HCT116 (cell line): ENCODE results near the gene LSS. TPM values are rescaled to one million over a fixed set of nuclear protein-coding genes. Genes with fewer than 3 reads are reported as not detected.

Experiments
- ATAC-seq: fragments of 200-7000 bp; cut with Tn5 transposase; 2 replicates; pipeline ENCODE4 v1.9.1; 2020; ENCODE audit warnings: mild to moderate bottlenecking, moderate library complexity
- BruUV-seq: library from RNA; stranded (reverse); fragments of 400-500 nt; replicated peaks from 2 replicates; lab custom pipeline; 2021; lab: Mats Ljungman, UMichigan
- CTCF ChIA-PET: fragments of 300-600 bp; sonication (Branson Sonifier 250); formaldehyde crosslinking; loops from one replicate; lab custom pipeline; 2021; ENCODE audit warnings: antibody characterized with exemption; lab: Charles Lee
- POLR2A ChIA-PET: fragments of 300-600, 350-600 bp; sonication (Branson Sonifier 250); formaldehyde crosslinking; loops from one replicate; lab custom pipeline; 2021; ENCODE audit warnings: antibody characterized with exemption; lab: Charles Lee
- RAD21 ChIA-PET, 2 experiments: fragments of 300-600 bp; sonication (Branson Sonifier 250); formaldehyde crosslinking; loops; one replicate each; lab custom pipeline; 2023; ENCODE audit warnings: low total read pairs in 2 of 2; ENCODE audit not compliant: uncharacterized antibody in 2 of 2, unreplicated experiment in 2 of 2, low non-redundant PET in 1 of 2; lab: Charles Lee
- DNase-seq: peaks from one replicate; pipeline ENCODE4 v3.0.0-alpha.2; 2010; ENCODE audit warnings: low read depth, low spot score
- H2AFZ ChIP-seq: fragments of 200-600 bp; shearing (Covaris generic), sonication (generic); 2 replicates; pipeline ENCODE4 v1.6.1; 2017; ENCODE audit warnings: low read depth, mixed run types, mixed read lengths, antibody characterized with exemption, low read length; ENCODE audit not compliant: poor library complexity, severe bottlenecking
- H3K27ac ChIP-seq: 2 replicates; pipeline ENCODE4 v1.5.1; 2012; ENCODE audit warnings: low read depth, low read length
- H3K27me3 ChIP-seq: fragments of 200-600 bp; sonication (generic); 2 replicates; pipeline ENCODE4 v1.6.1; 2016; ENCODE audit warnings: mixed run types, low read length, mixed read lengths; ENCODE audit not compliant: insufficient read depth
- H3K36me3 ChIP-seq, 2 experiments: fragments of 200-500 bp in 1 of 2; fragments of 200-600 bp in 1 of 2; sonication (Bioruptor generic) in 1 of 2; sonication (generic) in 1 of 2; 2 replicates each; pipeline versions ENCODE4 v1.5.1 to v1.6.1; 2014 to 2016; ENCODE audit warnings: low read length in 2 of 2, inconsistent platforms in 1 of 2, mixed read lengths in 1 of 2, mixed run types in 1 of 2; ENCODE audit not compliant: insufficient read depth in 2 of 2, control insufficient read depth in 1 of 2
- H3K4me1 ChIP-seq, 2 experiments: fragments of 200-600 bp in 1 of 2; sonication (generic) in 1 of 2; 2 replicates each; pipeline versions ENCODE4 v1.5.1 to v1.6.1; 2012 to 2017; ENCODE audit warnings: low read length in 2 of 2, inconsistent platforms in 1 of 2, mild to moderate bottlenecking in 1 of 2, mixed read lengths in 1 of 2, mixed run types in 1 of 2, moderate library complexity in 1 of 2; ENCODE audit not compliant: insufficient read depth in 2 of 2, control insufficient read depth in 1 of 2
- H3K4me2 ChIP-seq: fragments of 200-600 bp; sonication (generic); 2 replicates; pipeline ENCODE4 v1.6.1; 2017; ENCODE audit warnings: mixed run types, low read length, mixed read lengths
- H3K4me3 ChIP-seq, 2 experiments: fragments of 200-600 bp in 1 of 2; sonication (generic) in 1 of 2; replicated peaks in 1 of 2; 2 replicates each; pipeline ENCODE4 v1.5.1; 2011 to 2016; ENCODE audit warnings: low read length in 2 of 2, control low read depth in 1 of 2, low read depth in 1 of 2, mild to moderate bottlenecking in 1 of 2, mixed read lengths in 1 of 2, mixed run types in 1 of 2
- H3K79me2 ChIP-seq: fragments of 200-600 bp; sonication (generic); 2 replicates; pipeline ENCODE4 v1.6.1; 2017; ENCODE audit warnings: mild to moderate bottlenecking, mixed run types, low read length, moderate library complexity, mixed read lengths; ENCODE audit not compliant: insufficient read depth
- H3K9ac ChIP-seq: fragments of 200-600 bp; sonication (generic); 2 replicates; pipeline ENCODE4 v1.6.1; 2016; ENCODE audit warnings: low read length, mixed read lengths
- H3K9me2 ChIP-seq: fragments of 200-600 bp; sonication (generic), shearing (Covaris generic); 2 replicates; pipeline ENCODE4 v1.6.1; 2017; ENCODE audit warnings: mixed run types, mild to moderate bottlenecking, moderate library complexity; ENCODE audit not compliant: insufficient read depth
- H3K9me3 ChIP-seq, 2 experiments: fragments of 200-500 bp in 1 of 2; fragments of 200-600 bp in 1 of 2; sonication (Bioruptor generic) in 1 of 2; sonication (generic) in 1 of 2; 2 replicates each; pipeline ENCODE4 v1.6.1; 2014 to 2017; ENCODE audit warnings: low read length in 2 of 2, mixed read lengths in 2 of 2, inconsistent platforms in 1 of 2, low read depth in 1 of 2, mild to moderate bottlenecking in 1 of 2, mixed run types in 1 of 2, moderate library complexity in 1 of 2; ENCODE audit not compliant: control insufficient read depth in 1 of 2, insufficient read depth in 1 of 2
- H4K20me1 ChIP-seq: fragments of 200-600 bp; sonication (generic), shearing (Covaris generic); 2 replicates; pipeline ENCODE4 v1.6.1; 2017; ENCODE audit warnings: mixed run types, mild to moderate bottlenecking, moderate library complexity; ENCODE audit not compliant: insufficient read depth
- EGR1 ChIP-seq: IDR thresholded peaks from 2 replicates; pipeline ENCODE4 v1.6.1; 2012; ENCODE audit warnings: low read depth
- EZH2 ChIP-seq: fragments of 200-600 bp; sonication (generic); IDR thresholded peaks from 2 replicates; pipeline ENCODE4 v1.6.1; 2017; ENCODE audit warnings: antibody characterized with exemption, mixed run types
- EZH2phosphoT487 ChIP-seq: fragments of 200-600 bp; IDR thresholded peaks from 2 replicates; pipeline ENCODE4 v1.6.1; 2018; ENCODE audit warnings: antibody characterized with exemption, borderline replicate concordance
- POLR2A ChIP-seq: IDR thresholded peaks from 2 replicates; pipeline ENCODE4 v1.7.0; 2011; ENCODE audit warnings: borderline replicate concordance; ENCODE audit not compliant: insufficient read depth, insufficient read length; ENCODE audit errors: extremely low read depth
- RAD21 ChIP-seq: IDR thresholded peaks from 2 replicates; pipeline ENCODE4 v1.6.1; 2012; ENCODE audit warnings: low read depth, mild to moderate bottlenecking
- SIN3A ChIP-seq: IDR thresholded peaks from 2 replicates; pipeline ENCODE4 v1.6.1; 2012; ENCODE audit warnings: low read depth
- SRF ChIP-seq: IDR thresholded peaks from 2 replicates; pipeline ENCODE4 v1.6.1; 2012; ENCODE audit warnings: low read depth
- TCF7L2 ChIP-seq: IDR thresholded peaks from 2 replicates; pipeline ENCODE4 v1.7.0; 2011; ENCODE audit warnings: borderline replicate concordance, inconsistent platforms; ENCODE audit not compliant: insufficient read depth, insufficient read length; ENCODE audit errors: extremely low read depth
- ZFX ChIP-seq: fragments of 450-650 bp; IDR thresholded peaks from 2 replicates; pipeline ENCODE4 v1.6.1; 2017
- ZNF274 ChIP-seq: fragments of 200-500 bp; sonication (Bioruptor generic); IDR thresholded peaks from 2 replicates; pipeline ENCODE4 v1.6.1; 2014; ENCODE audit warnings: mild to moderate bottlenecking, low read depth, low read length, inconsistent platforms
- intact Hi-C: fragments of 100-400 bp; cut with micrococcal nuclease; formaldehyde crosslinking; loops from 2 replicates; pipeline ENCODE4 v1.10.0; 2022
- total RNA-seq: library from RNA; stranded (reverse); gene quantifications from one replicate; pipeline ENCODE4 v1.2.1, GENCODE V29; 2021; ENCODE audit not compliant: unreplicated experiment
- TF ChIP-seq, protein P1 (sequence below): IDR thresholded peaks from 2 replicates; pipeline ENCODE4 v1.6.1; 2012
- TF ChIP-seq, protein P2 (sequence below): IDR thresholded peaks from 2 replicates; pipeline ENCODE4 v1.6.1; 2011; ENCODE audit warnings: mild to moderate bottlenecking, low read length, moderate library complexity; ENCODE audit not compliant: insufficient replicate concordance; ENCODE audit errors: extremely low read depth
- TF ChIP-seq, protein P3 (sequence below): IDR thresholded peaks from 2 replicates; pipeline ENCODE4 v1.6.1; 2012
- TF ChIP-seq, protein P4 (sequence below): IDR thresholded peaks from 2 replicates; pipeline ENCODE4 v1.6.1; 2012; ENCODE audit warnings: low read depth

LSS gene
- total RNA-seq, 1 experiment from 2014 or later, result 44.7 TPM

DNA sequence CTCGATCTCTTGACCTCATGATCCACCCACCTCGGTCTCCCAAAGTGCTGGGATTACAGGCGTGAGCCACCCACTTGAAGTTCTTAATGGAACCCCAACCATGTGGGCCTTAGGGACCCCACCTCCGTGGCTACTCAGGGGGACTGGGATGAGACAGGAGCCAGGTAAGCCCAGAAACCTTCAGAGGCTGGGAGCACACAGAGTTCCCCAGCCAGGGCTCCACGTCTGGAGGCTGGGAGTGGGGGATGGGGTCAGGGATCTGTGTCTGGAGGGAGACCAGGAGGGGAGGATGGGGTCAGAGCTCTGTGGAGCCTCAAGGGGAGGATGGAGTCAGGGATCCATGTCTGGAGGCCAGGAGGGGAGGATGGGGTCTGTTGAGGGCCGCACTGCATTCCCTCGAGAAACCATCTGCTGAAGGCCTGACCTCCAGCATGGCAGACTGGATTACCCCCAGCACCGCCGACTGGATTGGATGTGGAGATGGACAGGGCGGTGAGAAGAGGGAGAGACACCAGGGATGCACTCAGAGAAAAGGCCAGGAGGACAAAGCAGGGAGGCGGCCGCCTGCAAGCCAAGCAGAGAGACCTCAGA is 71.1 kb downstream of the LSS start:
- RAD21 ChIA-PET, result no interaction called here

More for the DNA sequence above, 71.1 kb downstream of the LSS start:
- ATAC-seq (no peak), DNase-seq (no peak)
- H3K4me2 ChIP-seq, result no peak overlapping the region
- no peak overlapping the region for H3K9ac ChIP-seq
- H2AFZ ChIP-seq, result no peak overlapping the region
- peaks cover 7 to 8% of the 10 kb centered on the region in 2 experiments; a peak in 3 of 4 replicates for H3K4me1 ChIP-seq
- ChIA-PET CTCF (interaction anchor here (1.6 kb wide), 1 partner anchor 184 kb away, joined by 3 read pairs; no protein-coding TSS in a partner anchor), POLR2A (interaction anchor here (0.6 kb wide), 1 partner anchor 14 kb away, joined by 3 read pairs; no protein-coding TSS in a partner anchor)
- TF ChIP-seq EGR1 (no peak), POLR2A (no peak), ZFX (no peak), ZNF274 (no peak), EZH2 (no peak), TCF7L2 (no peak), SIN3A (no peak), RAD21 (no peak), SRF (no peak), EZH2phosphoT487 (no peak)
- TF ChIP-seq, protein P1, sequence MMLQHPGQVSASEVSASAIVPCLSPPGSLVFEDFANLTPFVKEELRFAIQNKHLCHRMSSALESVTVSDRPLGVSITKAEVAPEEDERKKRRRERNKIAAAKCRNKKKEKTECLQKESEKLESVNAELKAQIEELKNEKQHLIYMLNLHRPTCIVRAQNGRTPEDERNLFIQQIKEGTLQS, result no peak
- TF ChIP-seq, protein P2, sequence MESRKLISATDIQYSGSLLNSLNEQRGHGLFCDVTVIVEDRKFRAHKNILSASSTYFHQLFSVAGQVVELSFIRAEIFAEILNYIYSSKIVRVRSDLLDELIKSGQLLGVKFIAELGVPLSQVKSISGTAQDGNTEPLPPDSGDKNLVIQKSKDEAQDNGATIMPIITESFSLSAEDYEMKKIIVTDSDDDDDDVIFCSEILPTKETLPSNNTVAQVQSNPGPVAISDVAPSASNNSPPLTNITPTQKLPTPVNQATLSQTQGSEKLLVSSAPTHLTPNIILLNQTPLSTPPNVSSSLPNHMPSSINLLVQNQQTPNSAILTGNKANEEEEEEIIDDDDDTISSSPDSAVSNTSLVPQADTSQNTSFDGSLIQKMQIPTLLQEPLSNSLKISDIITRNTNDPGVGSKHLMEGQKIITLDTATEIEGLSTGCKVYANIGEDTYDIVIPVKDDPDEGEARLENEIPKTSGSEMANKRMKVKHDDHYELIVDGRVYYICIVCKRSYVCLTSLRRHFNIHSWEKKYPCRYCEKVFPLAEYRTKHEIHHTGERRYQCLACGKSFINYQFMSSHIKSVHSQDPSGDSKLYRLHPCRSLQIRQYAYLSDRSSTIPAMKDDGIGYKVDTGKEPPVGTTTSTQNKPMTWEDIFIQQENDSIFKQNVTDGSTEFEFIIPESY, result no peak
- TF ChIP-seq, protein P3, sequence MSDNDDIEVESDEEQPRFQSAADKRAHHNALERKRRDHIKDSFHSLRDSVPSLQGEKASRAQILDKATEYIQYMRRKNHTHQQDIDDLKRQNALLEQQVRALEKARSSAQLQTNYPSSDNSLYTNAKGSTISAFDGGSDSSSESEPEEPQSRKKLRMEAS, result no peak
- TF ChIP-seq, protein P4, sequence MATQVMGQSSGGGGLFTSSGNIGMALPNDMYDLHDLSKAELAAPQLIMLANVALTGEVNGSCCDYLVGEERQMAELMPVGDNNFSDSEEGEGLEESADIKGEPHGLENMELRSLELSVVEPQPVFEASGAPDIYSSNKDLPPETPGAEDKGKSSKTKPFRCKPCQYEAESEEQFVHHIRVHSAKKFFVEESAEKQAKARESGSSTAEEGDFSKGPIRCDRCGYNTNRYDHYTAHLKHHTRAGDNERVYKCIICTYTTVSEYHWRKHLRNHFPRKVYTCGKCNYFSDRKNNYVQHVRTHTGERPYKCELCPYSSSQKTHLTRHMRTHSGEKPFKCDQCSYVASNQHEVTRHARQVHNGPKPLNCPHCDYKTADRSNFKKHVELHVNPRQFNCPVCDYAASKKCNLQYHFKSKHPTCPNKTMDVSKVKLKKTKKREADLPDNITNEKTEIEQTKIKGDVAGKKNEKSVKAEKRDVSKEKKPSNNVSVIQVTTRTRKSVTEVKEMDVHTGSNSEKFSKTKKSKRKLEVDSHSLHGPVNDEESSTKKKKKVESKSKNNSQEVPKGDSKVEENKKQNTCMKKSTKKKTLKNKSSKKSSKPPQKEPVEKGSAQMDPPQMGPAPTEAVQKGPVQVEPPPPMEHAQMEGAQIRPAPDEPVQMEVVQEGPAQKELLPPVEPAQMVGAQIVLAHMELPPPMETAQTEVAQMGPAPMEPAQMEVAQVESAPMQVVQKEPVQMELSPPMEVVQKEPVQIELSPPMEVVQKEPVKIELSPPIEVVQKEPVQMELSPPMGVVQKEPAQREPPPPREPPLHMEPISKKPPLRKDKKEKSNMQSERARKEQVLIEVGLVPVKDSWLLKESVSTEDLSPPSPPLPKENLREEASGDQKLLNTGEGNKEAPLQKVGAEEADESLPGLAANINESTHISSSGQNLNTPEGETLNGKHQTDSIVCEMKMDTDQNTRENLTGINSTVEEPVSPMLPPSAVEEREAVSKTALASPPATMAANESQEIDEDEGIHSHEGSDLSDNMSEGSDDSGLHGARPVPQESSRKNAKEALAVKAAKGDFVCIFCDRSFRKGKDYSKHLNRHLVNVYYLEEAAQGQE, result no peak
- no peaks in the 10 kb centered on the region for H3K9me2 ChIP-seq
- no peaks in the 10 kb centered on the region for H3K79me2 ChIP-seq
- no TSS peak for BruUV-seq
- no peaks in the 10 kb centered on the region for H3K9me3 ChIP-seq
- H4K20me1 ChIP-seq, result no peaks in the 10 kb centered on the region
- H3K36me3 ChIP-seq, result no peaks in the 10 kb centered on the region
- no peaks in the 10 kb centered on the region for H3K27me3 ChIP-seq
- intact Hi-C loops, result no loop called here
- H3K4me3 ChIP-seq, result no peak overlapping the region
- no peak overlapping the region for H3K27ac ChIP-seq
